Progenitor cell of endocrine pancreas (in vitro differentiated cells): Measurements from ENCODE around the gene CNGA1. TPM values are rescaled to one million over a fixed set of nuclear protein-coding genes. Genes with fewer than 3 reads are reported as not detected.

Experiments used
- DNase-seq: peaks from one replicate; pipeline ENCODE4 v3.0.0; 2021; ENCODE audit warnings: low spot score; ENCODE audit not compliant: unreplicated experiment
- H3K27ac Mint-ChIP-seq: 2 replicates; pipeline ENCODE4 v1.8.0; 2021; ENCODE audit warnings: mild to moderate bottlenecking, moderate library complexity, mixed read lengths
- H3K27me3 Mint-ChIP-seq: 2 replicates; pipeline ENCODE4 v1.8.0; 2021; ENCODE audit warnings: mixed read lengths
- H3K36me3 Mint-ChIP-seq: 2 replicates; pipeline ENCODE4 v1.8.0; 2022; ENCODE audit warnings: mixed read lengths; ENCODE audit not compliant: insufficient read depth
- H3K4me1 Mint-ChIP-seq: 2 replicates; pipeline ENCODE4 v1.8.0; 2021; ENCODE audit warnings: low read depth, mixed read lengths
- H3K4me3 Mint-ChIP-seq: 2 replicates; pipeline ENCODE4 v1.8.0; 2021; ENCODE audit warnings: low read depth, mild to moderate bottlenecking, moderate library complexity, mixed read lengths
- H3K9me3 Mint-ChIP-seq: 2 replicates; pipeline ENCODE4 v1.8.0; 2021; ENCODE audit warnings: low read depth, mixed read lengths
- CTCF ChIP-seq: fragments of 200-600 bp; sonication (generic); IDR thresholded peaks from one replicate; pipeline ENCODE4 v1.5.0; 2021; ENCODE audit warnings: antibody characterized with exemption, mild to moderate bottlenecking; ENCODE audit not compliant: unreplicated experiment
- total RNA-seq: library from RNA; stranded (reverse); gene quantifications from 2 replicates; pipeline ENCODE4 v1.2.1, GENCODE V29; 2021

CNGA1 gene
- total RNA-seq, 1 donor from 2014 or later = 1.6 TPM

GRCh38 chr4:47907089-47907646 is 109.3 kb downstream of the CNGA1 start:
- no peak for DNase-seq
- H3K4me1 Mint-ChIP-seq = peaks cover 20% of the 10 kb centered on the region
- H3K27ac Mint-ChIP-seq = no peak overlapping the region
- no peaks in the 10 kb centered on the region for H3K9me3 Mint-ChIP-seq
- no peak overlapping the region for H3K4me3 Mint-ChIP-seq
- no peaks in the 10 kb centered on the region for H3K27me3 Mint-ChIP-seq
- peaks cover 29% of the 10 kb centered on the region for H3K36me3 Mint-ChIP-seq
- no peak for TF ChIP-seq CTCF

- Mint-ChIP-seq H3K9me3 (no peaks in the 10 kb centered on the region), H3K27ac (no peak overlapping the region), H3K4me1 (no peaks in the 10 kb centered on the region), H3K4me3 (no peak overlapping the region), H3K27me3 (no peaks in the 10 kb centered on the region), H3K36me3 (peaks cover 24% of the 10 kb centered on the region)
- no peak for DNase-seq
- no peak for TF ChIP-seq CTCF
Measured at GRCh38 chr4:47899639-47900038, 116.8 kb downstream of the CNGA1 start.

- Mint-ChIP-seq H3K27me3 (no peaks in the 10 kb centered on the region), H3K4me3 (no peak overlapping the region), H3K27ac (no peak overlapping the region), H3K36me3 (peaks cover 26% of the 10 kb centered on the region), H3K4me1 (no peaks in the 10 kb centered on the region), H3K9me3 (no peaks in the 10 kb centered on the region)
- TF ChIP-seq CTCF = no peak
- DNase-seq = no peak
Measured at GRCh38 chr4:47891928-47892327, 124.6 kb downstream of the CNGA1 start.

Other genes with a start within 250 kb of the CNGA1 start
- gene CORIN, start 178.6 kb downstream of the CNGA1 start, total RNA-seq = 0.84 and 1.5 TPM in 2 replicates
- 39.3 and 39.6 TPM in 2 replicates for gene NFXL1, start 102.1 kb downstream of the CNGA1 start, total RNA-seq
- gene NIPAL1, start 91 bp upstream of the CNGA1 start, total RNA-seq = 17.6 and 21.1 TPM in 2 replicates
- gene TXK, start 117.6 kb upstream of the CNGA1 start, total RNA-seq = 1.3 and 3.0 TPM in 2 replicates